Endothelial cell of umbilical vein (primary cell): Measurements from ENCODE around the gene RBMS1. TPM values are rescaled to one million over a fixed set of nuclear protein-coding genes. Genes with fewer than 3 reads are reported as not detected.

Source experiments
- BruUV-seq: library from RNA; stranded (reverse); fragments of 400-500 nt; replicated peaks from 2 replicates; lab custom pipeline; 2021; lab: Mats Ljungman, UMichigan
- CTCF ChIA-PET: fragments of 300-600, 350-600 bp; sonication (Branson Sonifier 250); formaldehyde crosslinking; loops from one replicate; lab custom pipeline; 2021; ENCODE audit warnings: antibody characterized with exemption, inconsistent platforms; lab: Charles Lee
- POLR2A ChIA-PET: fragments of 300-600, 350-600 bp; sonication (Branson Sonifier 250); formaldehyde crosslinking; loops from one replicate; lab custom pipeline; 2021; ENCODE audit warnings: antibody characterized with exemption, inconsistent platforms; lab: Charles Lee
- DNase-seq: peaks from one replicate; pipeline ENCODE4 v3.0.0-alpha.2; 2011; ENCODE audit warnings: low read depth, low spot score
- FAIRE-seq: peaks from 2 replicates; lab custom pipeline; 2011; peaks lifted over from hg19 to GRCh38; lab: Jason Lieb, UNC
- H2AFZ ChIP-seq: 2 replicates; pipeline ENCODE4 v1.6.0; 2012; ENCODE audit warnings: low read depth, low read length, control low read depth, inconsistent platforms
- H3K27ac ChIP-seq: 2 replicates; pipeline ENCODE4 v1.5.1; 2011; ENCODE audit warnings: low read depth, mild to moderate bottlenecking, control low read depth, low read length, moderate library complexity; ENCODE audit not compliant: insufficient read depth
- H3K27me3 ChIP-seq, 2 experiments: 2 replicates each; pipeline versions ENCODE4 v1.6.0 to v1.6.1; 2011; ENCODE audit warnings: low read length in 2 of 2, mixed read lengths in 1 of 2; ENCODE audit not compliant: control insufficient read depth in 2 of 2, insufficient read depth in 2 of 2
- H3K36me3 ChIP-seq, 2 experiments: 2 replicates in 1 of 2; 3 replicates in 1 of 2; pipeline ENCODE4 v1.5.1; 2011; ENCODE audit warnings: low read length in 2 of 2, mild to moderate bottlenecking in 1 of 2, moderate library complexity in 1 of 2; ENCODE audit not compliant: control insufficient read depth in 2 of 2, insufficient read depth in 2 of 2; ENCODE audit errors: extremely low read depth in 1 of 2
- H3K4me1 ChIP-seq: 3 replicates; pipeline ENCODE4 v1.5.1; 2011; ENCODE audit warnings: mild to moderate bottlenecking, low read length; ENCODE audit not compliant: control insufficient read depth, insufficient read depth; ENCODE audit errors: extremely low read depth
- H3K4me2 ChIP-seq: 2 replicates; pipeline ENCODE4 v1.6.1; 2011; ENCODE audit warnings: low read length, control low read depth, mixed read lengths; ENCODE audit not compliant: insufficient read depth
- H3K4me3 ChIP-seq, 3 experiments: fragments of 200-600 bp in 1 of 3; sonication (generic), shearing (Covaris generic) in 1 of 3; replicated peaks in 1 of 3; 2 replicates each; pipeline ENCODE4 v1.5.1; 2011 to 2016; ENCODE audit warnings: control low read depth in 3 of 3, low read length in 3 of 3, mild to moderate bottlenecking in 2 of 3, inconsistent platforms in 1 of 3, low read depth in 1 of 3, moderate library complexity in 1 of 3; ENCODE audit not compliant: insufficient read depth in 1 of 3
- H3K79me2 ChIP-seq: 2 replicates; pipeline ENCODE4 v1.6.0; 2012; ENCODE audit warnings: low read length, inconsistent platforms; ENCODE audit not compliant: control insufficient read depth, insufficient read depth
- H3K9ac ChIP-seq: replicated peaks from 2 replicates; pipeline ENCODE3; 2011; ENCODE audit warnings: low read length, control low read depth; ENCODE audit not compliant: insufficient read depth; ENCODE audit errors: extremely low read depth
- H3K9me1 ChIP-seq: replicated peaks from 3 replicates; pipeline ENCODE4 v1.6.0; 2011; ENCODE audit warnings: mild to moderate bottlenecking, low read length; ENCODE audit not compliant: control insufficient read depth, insufficient read depth; ENCODE audit errors: extremely low read depth
- H3K9me3 ChIP-seq: replicated peaks from 2 replicates; pipeline ENCODE4 v1.5.1; 2012; ENCODE audit warnings: low read length, inconsistent platforms; ENCODE audit not compliant: control insufficient read depth, insufficient read depth
- H4K20me1 ChIP-seq: replicated peaks from 2 replicates; pipeline ENCODE3; 2011; ENCODE audit warnings: mild to moderate bottlenecking, low read length; ENCODE audit not compliant: control insufficient read depth, insufficient read depth; ENCODE audit errors: extremely low read depth
- CTCF ChIP-seq, 2 donors: IDR thresholded peaks; 1 replicate in 1 of 2; 2 replicates in 1 of 2; pipeline ENCODE4 v1.5.1; 2011; ENCODE audit warnings: low read length in 2 of 2, mild to moderate bottlenecking in 2 of 2, moderate library complexity in 2 of 2, control low read depth in 1 of 2, inconsistent platforms in 1 of 2, low read depth in 1 of 2; ENCODE audit not compliant: insufficient read depth in 1 of 2; ENCODE audit errors: extremely low read depth in 1 of 2
- EZH2 ChIP-seq: IDR thresholded peaks from 2 replicates; pipeline ENCODE4 v1.6.1; 2012; ENCODE audit warnings: borderline replicate concordance, low read depth, mild to moderate bottlenecking, moderate library complexity, low read length, inconsistent platforms; ENCODE audit not compliant: severe bottlenecking
- FOS ChIP-seq: IDR thresholded peaks from 2 replicates; pipeline ENCODE4 v1.6.1; 2011; ENCODE audit warnings: mild to moderate bottlenecking, low read length, moderate library complexity, borderline replicate concordance; ENCODE audit not compliant: insufficient read depth
- GATA2 ChIP-seq: IDR thresholded peaks from 2 replicates; pipeline ENCODE4 v1.7.0; 2011; ENCODE audit warnings: low read depth, mild to moderate bottlenecking, moderate library complexity, mixed read lengths, low read length; ENCODE audit not compliant: insufficient read length, insufficient read depth
- JUN ChIP-seq: IDR thresholded peaks from 2 replicates; pipeline ENCODE4 v1.6.1; 2011; ENCODE audit warnings: borderline replicate concordance, low read depth; ENCODE audit not compliant: insufficient read length, insufficient read depth
- MAX ChIP-seq: IDR thresholded peaks from 2 replicates; pipeline ENCODE4 v1.6.1; 2011; ENCODE audit not compliant: insufficient read depth, insufficient read length
- MYC ChIP-seq: IDR thresholded peaks from one replicate; pipeline ENCODE4 v1.6.1; 2011; ENCODE audit warnings: mild to moderate bottlenecking, low read depth, low read length
- POLR2A ChIP-seq: IDR thresholded peaks from 2 replicates; pipeline ENCODE4 v1.6.1; 2012; ENCODE audit warnings: low read depth, mild to moderate bottlenecking, control low read depth, low read length
- POLR2AphosphoS5 ChIP-seq: IDR thresholded peaks from 2 replicates; pipeline ENCODE4 v1.6.1; 2012; ENCODE audit warnings: low read depth, mild to moderate bottlenecking, control low read depth, low read length, moderate library complexity; ENCODE audit not compliant: insufficient read depth
- dilution Hi-C: fragments of 300-500 bp; cut with MboI; formaldehyde crosslinking; loops from one replicate; pipeline ENCODE4 v1.15.0; 2019; ENCODE audit warnings: low sequenced_read_pairs; ENCODE audit not compliant: extremely low pct_ligation_motif_present
- intact Hi-C: fragments of 100-400 bp; cut with micrococcal nuclease; formaldehyde crosslinking; loops from one replicate; pipeline ENCODE4 v1.10.0; 2022
- polyA plus RNA-seq, 4 experiments: library from polyadenylated mRNA; depleted of rRNA in 3 of 4; stranded (reverse) in 3 of 4; unstranded in 1 of 4; fragments of >200 nt; gene quantifications; 2 replicates each; pipeline versions ENCODE4 v1.2.1 to v1.2.3, GENCODE V29; 2011 to 2012; ENCODE audit warnings: missing spikeins in 1 of 4
- total RNA-seq: library from RNA; stranded (reverse); gene quantifications from 2 replicates; pipeline ENCODE4 v1.2.3, GENCODE V29; 2021

Gene RBMS1
- total and polyA plus RNA-seq, 2 donors (not counting 3 experiments of a cell fraction or from before 2014, with no cell fraction given) = 60.0 to 93.3 TPM

- CTCF ChIA-PET = interaction anchor here (1.0 to 3.0 kb wide), 27 partner anchors 9 to 811 kb away, joined by 3 to 44 read pairs (median 8); no protein-coding TSS in a partner anchor
- H4K20me1 ChIP-seq = no peaks in the 10 kb centered on the region
- TF ChIP-seq MYC = no peak
- TF ChIP-seq FOS = no peak
- TF ChIP-seq CTCF (IDR thresholded peaks at IDR 0.05; ENCODE audit: extremely low read depth in 1 of 2, insufficient read depth in 1 of 2, low read depth in 1 of 2, low read length in 2 of 2) = no peak
- no peak for TF ChIP-seq GATA2
- no peak for TF ChIP-seq JUN
- no peak for TF ChIP-seq POLR2A
- no peak for TF ChIP-seq MAX
- no peak for TF ChIP-seq POLR2AphosphoS5
- TF ChIP-seq EZH2 = no peak
- H3K4me1 ChIP-seq = no peaks in the 10 kb centered on the region
- no peak overlapping the region for H3K4me2 ChIP-seq
- H3K9ac ChIP-seq = no peak overlapping the region
- H3K27ac ChIP-seq = no peak overlapping the region
- dilution Hi-C loops (no loop called here), intact Hi-C loops (loop anchor here (1.0 kb wide), 1 partner anchor 741 kb away; no protein-coding TSS in a partner anchor)
- no peak overlapping the region for H3K4me3 ChIP-seq
- no peaks in the 10 kb centered on the region for H3K36me3 ChIP-seq
- no peak overlapping the region for H2AFZ ChIP-seq
- no peaks in the 10 kb centered on the region for H3K79me2 ChIP-seq
- H3K27me3 ChIP-seq = no peaks in the 10 kb centered on the region
- no peak for FAIRE-seq
- no peaks in the 10 kb centered on the region for H3K9me3 ChIP-seq
- POLR2A ChIA-PET = no interaction called here
- no TSS peak for BruUV-seq
- DNase-seq = no peak
- H3K9me1 ChIP-seq = no peaks in the 10 kb centered on the region
Measured at GRCh38 chr2:160252900-160253299, 240.7 kb downstream of the RBMS1 start.
